Measurements from ENCODE around the gene CD6. TPM values are rescaled to one million over a fixed set of nuclear protein-coding genes. Genes with fewer than 3 reads are reported as not detected.
A peak's percentile ranks its signal among the peaks of the same experiment; 100 is the strongest.

The CD6 gene
- total RNA-seq, 2 donors from 2014 or later = 0.65 to 1.2 TPM

GRCh38 chr11:61019832-61020405, 48.4 kb downstream of the CD6 start:
- intact Hi-C loops (cut with DNase I) = no loop called here
- DNase-seq = no peak
- no peak for ATAC-seq

- intact Hi-C loops (cut with DNase I) = no loop called here
- DNase-seq (no peak), ATAC-seq (no peak)
Observed at GRCh38 chr11:61020551-61021235, 49.2 kb downstream of the CD6 start.

DNA sequence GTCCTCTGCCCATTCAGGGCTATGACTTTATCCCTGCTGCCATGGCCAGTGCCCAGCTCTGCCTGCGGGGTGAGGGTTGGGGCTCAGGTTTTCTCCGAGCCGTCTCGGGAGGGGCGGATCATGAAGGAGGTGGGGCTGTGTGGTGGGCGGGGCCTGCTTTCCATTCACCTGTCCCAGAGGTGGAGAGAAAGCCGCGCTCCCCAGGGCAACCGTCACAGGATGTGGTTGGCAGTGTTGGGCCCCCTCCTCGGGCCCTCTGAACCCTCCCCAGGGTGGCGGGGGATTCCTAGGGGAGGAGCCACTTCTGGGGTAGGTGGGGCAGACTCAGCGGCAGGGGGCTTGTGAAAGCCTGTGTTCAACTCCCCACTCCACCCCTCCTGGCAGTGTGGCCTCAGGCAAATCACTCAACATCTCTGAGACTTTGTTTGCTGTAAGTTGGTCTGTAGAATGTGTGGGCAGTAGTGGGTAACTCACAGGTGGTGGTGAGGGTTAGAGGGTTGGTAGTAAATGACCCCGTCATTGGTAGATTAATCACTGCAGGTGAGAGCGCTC, 50.3 kb downstream of the CD6 start:
- DNase-seq (no peak), ATAC-seq (peak; percentile 33 to 44)
- intact Hi-C loops (cut with DNase I) = no loop called here

GRCh38 chr11:61022311-61023085, 51.0 kb downstream of the CD6 start:
- ATAC-seq (no peak), DNase-seq (no peak)
- intact Hi-C loops (cut with DNase I) = no loop called here

- no peak for DNase-seq
- intact Hi-C loops (cut with DNase I) = no loop called here
- ATAC-seq = no peak
Observed at GRCh38 chr11:61023086-61023965, 51.8 kb downstream of the CD6 start.

- intact Hi-C loops (cut with DNase I) = no loop called here
- ATAC-seq (no peak), DNase-seq (no peak)
Observed at GRCh38 chr11:61023966-61024295, 52.5 kb downstream of the CD6 start.

- DNase-seq (no peak), ATAC-seq (no peak)
- intact Hi-C loops (cut with DNase I) = no loop called here
Observed at GRCh38 chr11:61024938-61025820, 53.7 kb downstream of the CD6 start.

- intact Hi-C loops (cut with DNase I) = no loop called here
- ATAC-seq = no peak
- DNase-seq = no peak
Observed at GRCh38 chr11:61025821-61026120, 54.3 kb downstream of the CD6 start.

- ATAC-seq = peak; percentile 12 to 25
- intact Hi-C loops (cut with DNase I) = no loop called here
- DNase-seq = no peak
Observed at GRCh38 chr11:61026121-61027031, 54.9 kb downstream of the CD6 start.

DNA sequence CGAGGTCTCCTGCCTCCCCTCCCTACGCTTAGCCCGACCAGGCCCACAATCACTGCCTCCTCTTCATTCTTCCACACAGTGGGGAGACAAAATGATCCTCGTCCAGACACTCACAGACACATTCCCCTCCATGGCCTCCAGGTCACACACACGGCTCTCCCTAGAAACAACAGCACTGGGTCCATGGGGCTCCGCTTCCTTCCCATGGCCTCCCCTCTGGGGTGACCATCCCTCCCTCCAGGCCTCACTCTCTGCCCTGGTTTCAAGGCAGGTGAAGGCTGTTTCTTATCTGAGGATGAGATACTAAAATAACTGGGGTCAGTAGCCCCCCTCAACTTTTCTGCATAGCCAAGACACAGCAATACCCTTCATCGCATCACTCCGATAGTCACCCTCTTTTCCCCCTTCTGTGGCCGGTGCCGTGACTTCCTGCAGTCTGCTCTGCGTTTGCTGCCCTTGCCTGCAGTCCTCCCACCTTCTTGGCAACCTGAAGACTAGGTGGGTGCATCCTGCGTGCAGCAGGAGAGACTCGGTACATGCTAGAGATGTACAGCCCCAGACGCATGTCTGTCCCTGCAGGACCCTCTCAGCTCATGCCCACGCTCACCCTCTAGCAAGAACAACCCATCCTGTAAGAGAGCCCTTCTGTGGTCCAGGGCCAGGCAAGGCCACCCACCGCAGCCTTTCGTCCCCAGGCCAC, 55.8 kb downstream of the CD6 start:
- ATAC-seq (no peak), DNase-seq (no peak)
- intact Hi-C loops (cut with DNase I) = no loop called here

- DNase-seq = no peak
- no peak for ATAC-seq
- intact Hi-C loops (cut with DNase I) = no loop called here
Observed at GRCh38 chr11:61028135-61028729, 56.8 kb downstream of the CD6 start.

DNA sequence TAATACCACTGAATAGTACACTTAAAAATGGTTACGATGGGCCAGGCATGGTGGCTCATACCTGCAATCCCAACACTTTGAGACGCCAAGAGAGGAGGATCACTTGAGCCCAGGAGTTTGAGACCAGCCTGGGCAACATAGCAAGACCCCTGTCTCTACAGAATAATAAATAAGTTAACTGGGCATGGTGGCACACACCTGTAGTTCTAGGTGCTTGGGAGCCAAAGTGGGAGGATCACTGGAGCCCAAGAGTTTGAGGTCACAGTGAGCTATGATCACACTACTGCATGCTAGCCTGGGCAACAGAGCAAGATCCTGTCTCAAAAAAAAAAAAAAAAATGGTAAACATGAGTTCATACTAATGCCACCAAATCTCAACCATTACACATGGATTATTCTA, 61.3 kb downstream of the CD6 start:
- intact Hi-C loops (cut with DNase I) = no loop called here
- no peak for DNase-seq
- ATAC-seq = no peak

- DNase-seq (no peak), ATAC-seq (no peak)
- intact Hi-C loops (cut with DNase I) = no loop called here
Observed at GRCh38 chr11:61033417-61033816, 61.9 kb downstream of the CD6 start.

DNA sequence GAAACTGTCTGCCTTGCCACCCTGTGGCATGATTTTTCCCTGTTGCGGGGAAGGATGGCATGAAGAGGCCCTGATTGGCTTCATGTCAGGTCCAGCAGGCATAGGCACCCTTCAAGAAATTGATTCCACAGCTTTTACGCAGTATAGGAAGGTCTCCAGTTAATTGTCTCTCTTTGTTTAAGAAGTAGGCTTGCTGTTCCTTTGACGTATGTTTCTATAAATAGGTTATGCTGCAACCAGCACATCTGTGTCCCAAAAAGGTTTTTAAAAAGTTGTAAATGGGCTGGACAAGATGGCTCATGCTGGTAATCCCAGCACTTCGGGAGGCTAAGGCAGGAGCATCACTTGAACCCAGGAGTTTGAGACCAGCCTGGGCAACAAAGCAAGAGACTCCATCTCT, 62.6 kb downstream of the CD6 start:
- no peak for DNase-seq
- intact Hi-C loops (cut with DNase I) = no loop called here
- no peak for ATAC-seq

DNA sequence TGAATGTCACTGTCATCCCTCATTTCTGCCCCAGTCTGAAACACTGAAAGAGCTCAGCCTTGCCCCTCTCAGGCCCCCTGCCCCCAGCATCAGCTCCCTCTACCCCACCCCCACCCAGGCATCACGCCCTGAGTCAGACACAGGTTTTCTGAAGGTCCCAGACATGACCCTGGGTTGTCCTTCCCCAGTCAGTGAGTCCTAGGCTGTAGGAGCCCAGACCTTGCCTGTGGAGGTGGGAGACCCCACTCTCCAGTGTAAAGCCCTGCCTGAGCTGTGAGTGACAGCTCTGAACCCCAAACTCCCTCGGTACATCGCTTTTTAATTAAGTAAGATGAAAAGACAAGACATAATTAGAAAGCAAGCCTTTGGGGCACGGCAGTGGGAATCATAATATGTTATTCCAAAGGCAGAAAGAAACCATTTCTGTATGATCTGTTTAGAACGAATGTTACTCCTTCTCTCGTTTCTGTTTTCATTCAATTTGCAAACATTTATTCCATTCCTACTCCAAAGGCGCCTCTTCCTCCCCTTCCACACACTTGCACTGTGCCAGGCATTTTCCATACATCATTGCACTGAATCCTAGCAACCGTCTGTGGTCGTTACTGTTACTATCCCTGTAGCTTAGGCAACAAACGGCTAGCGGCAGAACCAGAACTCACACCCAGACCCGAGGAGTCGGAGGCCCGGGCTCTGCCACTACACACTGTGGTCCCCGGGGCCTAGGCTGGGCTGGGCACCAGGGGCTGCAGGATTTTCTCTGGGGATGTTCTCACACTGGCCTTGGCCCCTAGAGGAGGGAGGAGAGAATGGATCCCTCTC, 63.4 kb downstream of the CD6 start:
- intact Hi-C loops (cut with DNase I) = no loop called here
- no peak for DNase-seq
- ATAC-seq = no peak

GRCh38 chr11:61035526-61035835, 64.0 kb downstream of the CD6 start:
- no peak for DNase-seq
- no peak for ATAC-seq
- intact Hi-C loops (cut with DNase I) = no loop called here
